ENCODE measurements around the gene ALS2CL. TPM values are rescaled to one million over a fixed set of nuclear protein-coding genes. Genes with fewer than 3 reads are reported as not detected.
A peak's percentile ranks its signal among the peaks of the same experiment; 100 is the strongest.
"Not testable (repeated sequence)": the region's sequence is repeated elsewhere in the genome, so short reads cannot be mapped to it uniquely, and the experiment has no call there.

ALS2CL gene
- total RNA-seq, 1 donor from 2014 or later, result 55.7 TPM

- ATAC-seq, result no peak
Observed at GRCh38 chr3:46715507-46716175, 22.2 kb upstream of the ALS2CL start.

GRCh38 chr3:46714728-46715506, 21.4 kb upstream of the ALS2CL start:
- no peak for ATAC-seq

GRCh38 chr3:46713898-46714552, 20.5 kb upstream of the ALS2CL start:
- peak; percentile 79 for ATAC-seq

- no peak for ATAC-seq
Observed at GRCh38 chr3:46713050-46713897, 19.8 kb upstream of the ALS2CL start.

GRCh38 chr3:46712191-46713049, 18.9 kb upstream of the ALS2CL start:
- ATAC-seq, result no peak

GRCh38 chr3:46711760-46712159, 18.3 kb upstream of the ALS2CL start:
- ATAC-seq, result no peak

- no peak for ATAC-seq
Observed at GRCh38 chr3:46711305-46711704, 17.8 kb upstream of the ALS2CL start.

- no peak for ATAC-seq
Observed at GRCh38 chr3:46710671-46711295, 17.3 kb upstream of the ALS2CL start.

- ATAC-seq, result no peak
Observed at GRCh38 chr3:46710229-46710628, 16.8 kb upstream of the ALS2CL start.

- ATAC-seq, result no peak
Observed at GRCh38 chr3:46709721-46710120, 16.2 kb upstream of the ALS2CL start.

- no peak for ATAC-seq
Observed at GRCh38 chr3:46709157-46709654, 15.7 kb upstream of the ALS2CL start.

- ATAC-seq, result no peak
Observed at GRCh38 chr3:46708401-46709156, 15.1 kb upstream of the ALS2CL start.

GRCh38 chr3:46707601-46708011, 14.1 kb upstream of the ALS2CL start:
- ATAC-seq, result no peak

- ATAC-seq, result no peak
Observed at GRCh38 chr3:46706771-46707582, 13.5 kb upstream of the ALS2CL start.

- ATAC-seq, result peak; percentile 40
Observed at GRCh38 chr3:46705751-46706552, 12.5 kb upstream of the ALS2CL start.

- ATAC-seq, result peak; percentile 76
Observed at GRCh38 chr3:46705022-46705530, 11.6 kb upstream of the ALS2CL start.

- not testable (repeated sequence) for ATAC-seq
Observed at GRCh38 chr3:46704346-46704745, 10.9 kb upstream of the ALS2CL start.

GRCh38 chr3:46703013-46703520, 9.6 kb upstream of the ALS2CL start:
- ATAC-seq, result no peak
